ENCODE results near the gene PDXDC1. TPM values are rescaled to one million over a fixed set of nuclear protein-coding genes. Genes with fewer than 3 reads are reported as not detected.
"Not testable (repeated sequence)": the region's sequence is repeated elsewhere in the genome, so short reads cannot be mapped to it uniquely, and the experiment has no call there.

PDXDC1 gene
- total RNA-seq, 3 donors from 2014 or later: 66.4 to 86.6 (median 82.9) TPM

GRCh38 chr16:14998300-14998699, 23.5 kb downstream of the PDXDC1 start:
- intact Hi-C loops (cut with DNase I; ENCODE audit: low total_unique reads); H3K27ac ChIP-seq; H3K9me3 ChIP-seq; H3K27me3 ChIP-seq; H3K4me1 ChIP-seq; DNase-seq (ENCODE audit: low spot score in 2 of 2); H3K4me3 ChIP-seq; H3K36me3 ChIP-seq: not testable (repeated sequence)

GRCh38 chr16:14999845-15000244, 25.0 kb downstream of the PDXDC1 start:
- H3K4me3 ChIP-seq; intact Hi-C loops (cut with DNase I; ENCODE audit: low total_unique reads); H3K36me3 ChIP-seq; H3K4me1 ChIP-seq; H3K27me3 ChIP-seq; H3K27ac ChIP-seq; H3K9me3 ChIP-seq; DNase-seq (ENCODE audit: low spot score in 2 of 2): not testable (repeated sequence)

- H3K4me3 ChIP-seq; H3K9me3 ChIP-seq; DNase-seq (ENCODE audit: low spot score in 2 of 2); H3K27me3 ChIP-seq; H3K27ac ChIP-seq; H3K4me1 ChIP-seq; intact Hi-C loops (cut with DNase I; ENCODE audit: low total_unique reads); H3K36me3 ChIP-seq: not testable (repeated sequence)
Observed at GRCh38 chr16:15002448-15002847, 27.6 kb downstream of the PDXDC1 start.

GRCh38 chr16:15005357-15006132, 30.7 kb downstream of the PDXDC1 start:
- H3K4me1 ChIP-seq; H3K36me3 ChIP-seq; H3K4me3 ChIP-seq; DNase-seq (ENCODE audit: low spot score in 2 of 2); H3K9me3 ChIP-seq; intact Hi-C loops (cut with DNase I; ENCODE audit: low total_unique reads); H3K27me3 ChIP-seq: not testable (repeated sequence)
- H3K27ac ChIP-seq: peak overlapping the region in 1 of 2 donors; percentile 7

- H3K36me3 ChIP-seq; H3K27ac ChIP-seq; H3K4me1 ChIP-seq; H3K9me3 ChIP-seq; H3K27me3 ChIP-seq; intact Hi-C loops (cut with DNase I; ENCODE audit: low total_unique reads); DNase-seq (ENCODE audit: low spot score in 2 of 2); H3K4me3 ChIP-seq: not testable (repeated sequence)
Observed at GRCh38 chr16:15008647-15009046, 33.8 kb downstream of the PDXDC1 start.

GRCh38 chr16:15012941-15013340, 38.1 kb downstream of the PDXDC1 start:
- H3K9me3 ChIP-seq; H3K4me3 ChIP-seq; H3K36me3 ChIP-seq; H3K4me1 ChIP-seq; DNase-seq (ENCODE audit: low spot score in 2 of 2); H3K27me3 ChIP-seq; H3K27ac ChIP-seq; intact Hi-C loops (cut with DNase I; ENCODE audit: low total_unique reads): not testable (repeated sequence)

- H3K27ac ChIP-seq; H3K4me1 ChIP-seq; DNase-seq (ENCODE audit: low spot score in 2 of 2); H3K4me3 ChIP-seq; H3K9me3 ChIP-seq; H3K27me3 ChIP-seq; intact Hi-C loops (cut with DNase I; ENCODE audit: low total_unique reads); H3K36me3 ChIP-seq: not testable (repeated sequence)
Observed at GRCh38 chr16:15015671-15016070, 40.8 kb downstream of the PDXDC1 start.

- peak overlapping the region; percentile 45 to 81 for H3K27ac ChIP-seq
- DNase-seq (ENCODE audit: low spot score in 2 of 2); H3K4me3 ChIP-seq; H3K4me1 ChIP-seq; H3K27me3 ChIP-seq; H3K36me3 ChIP-seq; H3K9me3 ChIP-seq; intact Hi-C loops (cut with DNase I; ENCODE audit: low total_unique reads): not testable (repeated sequence)
Observed at GRCh38 chr16:15016354-15016753, 41.5 kb downstream of the PDXDC1 start.

- H3K4me1 ChIP-seq; DNase-seq (ENCODE audit: low spot score in 2 of 2); H3K27me3 ChIP-seq; intact Hi-C loops (cut with DNase I; ENCODE audit: low total_unique reads); H3K36me3 ChIP-seq; H3K9me3 ChIP-seq; H3K4me3 ChIP-seq: not testable (repeated sequence)
- TF ChIP-seq POLR2AphosphoS5 (IDR thresholded peaks at IDR 0.05): peak in 2 of 3 donors; percentile 30 to 56
- H3K27ac ChIP-seq: peak overlapping the region in 1 of 2 donors; percentile 81
Observed at GRCh38 chr16:15016951-15017580, 42.2 kb downstream of the PDXDC1 start.

GRCh38 chr16:15021429-15021828, 46.6 kb downstream of the PDXDC1 start:
- H3K9me3 ChIP-seq; intact Hi-C loops (cut with DNase I; ENCODE audit: low total_unique reads); H3K4me3 ChIP-seq; H3K36me3 ChIP-seq; H3K27me3 ChIP-seq; DNase-seq (ENCODE audit: low spot score in 2 of 2); H3K27ac ChIP-seq; H3K4me1 ChIP-seq: not testable (repeated sequence)
